A673 (cell line): Measurements from ENCODE around the gene NUF2.

Experiments
- CTCF ChIP-seq: fragments of 300-800, 200-600 bp; sonication (generic); conservative IDR thresholded peaks from 2 replicates; pipeline ENCODE4 v1.5.1; 2017; ENCODE audit warnings: low read depth, mild to moderate bottlenecking, antibody characterized with exemption, low read length, moderate library complexity, mixed read lengths
- EZH2 ChIP-seq: fragments of 200-600 bp; sonication (generic); IDR thresholded peaks from 2 replicates; pipeline ENCODE4 v1.6.1; 2017; ENCODE audit warnings: borderline replicate concordance, low read depth, mild to moderate bottlenecking, mixed read lengths, antibody characterized with exemption, low read length; ENCODE audit not compliant: poor library complexity, severe bottlenecking

- no peak for TF ChIP-seq CTCF
- no peak for TF ChIP-seq EZH2
These were observed 43.4 kb downstream of the NUF2 start for GRCh38 chr1:163365186-163365585.
